GM18502 (cell line): Measurements from ENCODE around the gene PBX1.

Experiments used
- ATAC-seq: cut with Tn5 transposase; IDR thresholded peaks from one replicate; pipeline ENCODE4 v1.9.1; 2021; ENCODE audit warnings: mild to moderate bottlenecking; ENCODE audit not compliant: unreplicated experiment, poor library complexity

The PBX1 gene

DNA sequence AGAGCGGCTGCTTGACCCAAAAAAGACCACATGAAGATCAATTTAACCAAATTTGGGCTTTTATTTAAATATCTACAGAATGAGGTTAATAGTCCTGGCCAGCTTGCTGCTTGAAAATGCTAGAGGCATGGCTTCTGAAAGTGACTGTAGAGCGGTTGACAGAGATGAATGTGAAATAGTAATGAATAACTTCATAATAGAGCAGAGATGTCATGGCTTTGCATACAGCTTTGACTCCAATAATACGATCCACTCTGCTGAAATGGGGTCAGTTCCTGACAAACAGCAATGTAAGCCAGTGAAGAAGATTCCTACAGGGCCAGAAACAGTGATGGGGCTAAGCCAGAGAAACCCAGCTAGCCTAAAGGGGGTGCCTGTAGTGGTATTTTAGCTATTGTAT lies 183.8 kb downstream of the PBX1 start:
- ATAC-seq: no peak

DNA sequence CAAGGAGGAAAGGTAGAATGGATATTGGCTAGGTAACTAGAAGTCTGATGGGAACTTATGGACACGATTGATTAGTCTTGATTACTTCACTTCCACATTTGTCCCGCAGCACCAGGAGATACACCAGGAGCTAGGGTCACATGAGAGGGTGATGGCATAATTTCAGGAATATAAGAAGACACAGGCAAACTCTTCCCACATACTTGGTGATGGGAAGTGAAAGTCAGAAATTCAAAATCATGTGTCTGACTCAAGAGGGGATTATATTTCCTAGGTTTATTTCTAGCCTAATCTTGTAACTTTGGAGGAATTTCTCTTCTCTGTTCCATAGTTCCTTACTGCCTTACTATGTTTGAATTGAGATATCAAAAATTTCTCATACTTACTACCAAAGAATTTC lies 185.0 kb downstream of the PBX1 start:
- ATAC-seq: no peak

DNA sequence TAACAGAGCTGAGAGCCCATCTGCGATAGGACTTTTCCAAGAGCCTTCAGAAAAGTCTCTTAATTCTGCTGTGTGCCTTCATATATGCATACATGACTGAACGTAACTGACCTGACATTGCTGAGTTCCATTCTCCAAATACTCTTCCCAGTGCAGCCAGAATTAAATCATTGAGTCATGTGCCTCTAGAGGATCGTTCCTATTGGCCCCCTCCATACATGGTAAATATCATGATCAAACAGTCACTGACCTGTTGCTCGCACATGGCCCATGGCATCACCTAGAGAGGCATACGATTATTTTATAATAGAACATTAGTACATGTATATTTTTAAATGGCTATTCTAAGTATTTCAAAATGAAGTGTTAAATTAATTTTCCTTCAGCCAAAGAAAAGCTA lies 186.8 kb downstream of the PBX1 start:
- ATAC-seq: no peak

DNA sequence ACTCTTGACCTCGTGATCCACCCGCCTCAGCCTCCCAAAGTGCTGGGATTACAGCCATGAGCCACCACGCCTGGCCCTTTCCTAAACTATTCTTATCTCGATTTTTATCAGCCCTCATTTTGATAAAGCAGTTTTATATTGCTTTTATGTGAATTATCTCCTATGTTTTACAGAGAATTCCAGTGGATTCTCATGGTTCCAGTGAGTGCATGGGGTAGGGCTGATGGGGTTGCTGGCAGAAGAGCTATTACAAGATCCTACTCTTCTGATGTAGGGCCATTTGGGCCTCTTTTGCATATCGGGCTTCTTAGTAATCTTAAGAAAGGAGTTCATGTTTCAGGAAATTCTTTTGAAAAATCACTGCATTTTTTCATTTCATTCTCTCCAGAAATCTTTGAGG lies 187.6 kb downstream of the PBX1 start:
- no peak for ATAC-seq

DNA sequence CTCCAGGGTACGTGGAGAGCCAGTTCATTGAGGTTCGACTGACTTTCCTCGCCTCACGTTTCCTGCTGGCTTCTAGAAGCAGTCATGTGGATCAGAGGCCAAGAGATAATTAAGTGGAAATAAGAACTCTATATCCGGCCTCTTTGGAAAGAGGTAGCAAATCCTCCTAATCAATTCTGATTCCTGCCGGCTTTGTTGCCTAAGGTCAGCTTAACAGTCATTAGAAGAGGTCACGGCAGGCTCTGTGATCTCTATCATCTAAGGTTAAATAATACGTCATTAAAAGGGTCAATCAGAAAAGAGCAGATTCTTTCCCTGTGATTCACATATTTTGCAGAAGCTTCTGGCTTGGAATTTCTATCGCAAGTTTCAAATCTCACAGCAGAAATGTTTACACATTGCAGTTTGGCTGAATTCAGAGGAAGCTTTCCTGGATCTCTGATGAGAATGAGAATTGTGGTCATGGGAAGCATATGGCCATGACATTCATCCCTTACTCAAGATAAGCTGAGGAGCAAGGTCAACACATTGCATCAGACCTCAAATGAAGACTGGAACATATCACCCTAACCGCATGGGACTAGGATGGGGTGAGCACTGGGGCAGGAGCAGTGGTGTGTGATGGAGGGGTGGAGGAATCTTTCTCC lies 189.4 kb downstream of the PBX1 start:
- ATAC-seq: no peak

DNA sequence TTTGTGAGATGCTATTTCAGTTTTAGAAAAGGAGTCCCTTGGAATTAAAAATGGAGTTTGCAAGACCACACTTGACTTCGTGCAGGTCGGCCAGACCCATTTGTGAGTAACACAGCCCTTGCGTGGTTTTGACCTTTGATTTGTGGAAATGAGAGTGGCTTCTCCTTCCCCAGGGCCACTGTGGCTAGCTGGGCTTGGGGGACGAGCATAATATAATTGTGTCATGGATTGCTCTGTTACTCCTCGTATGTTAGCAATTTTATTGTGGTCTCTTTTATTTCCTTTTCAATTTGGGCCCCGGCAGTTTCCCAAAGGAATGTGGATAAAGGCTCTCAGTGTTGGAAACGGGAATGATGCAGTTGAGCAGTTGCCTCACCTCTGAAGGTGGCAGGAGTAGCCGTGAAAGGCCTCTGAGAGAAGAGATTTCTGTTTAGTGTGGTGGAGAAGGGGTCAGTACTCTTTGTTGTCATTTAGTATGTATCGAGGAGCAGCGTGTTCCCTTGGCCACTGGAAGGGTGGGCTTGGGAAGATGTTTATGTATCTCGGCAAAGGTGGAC lies 194.6 kb downstream of the PBX1 start:
- ATAC-seq: no peak

DNA sequence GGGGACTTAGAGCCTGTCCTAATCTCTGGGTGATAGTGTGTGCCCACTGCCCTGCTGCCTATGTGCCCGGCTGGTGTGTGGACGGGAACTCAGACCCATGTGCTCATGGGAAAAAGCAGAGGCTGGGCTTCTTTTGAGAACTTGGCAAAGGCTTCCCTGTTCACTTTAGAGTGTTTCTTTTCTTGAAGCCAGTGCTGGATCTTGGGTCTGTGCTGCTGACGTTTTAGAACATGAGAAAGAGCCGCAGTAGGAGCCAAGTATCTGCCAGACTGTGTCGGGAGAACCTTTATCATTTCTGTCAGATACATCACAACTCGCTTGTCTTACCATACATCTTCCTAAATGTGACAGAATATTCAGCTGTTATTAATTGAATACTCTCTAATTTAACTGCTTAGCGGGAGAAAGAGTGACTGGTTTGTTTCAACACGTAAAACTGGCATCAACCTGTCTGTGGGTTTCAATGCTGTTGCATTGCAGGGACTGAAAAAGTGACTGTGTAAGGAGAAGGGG lies 195.2 kb downstream of the PBX1 start:
- no peak for ATAC-seq

DNA sequence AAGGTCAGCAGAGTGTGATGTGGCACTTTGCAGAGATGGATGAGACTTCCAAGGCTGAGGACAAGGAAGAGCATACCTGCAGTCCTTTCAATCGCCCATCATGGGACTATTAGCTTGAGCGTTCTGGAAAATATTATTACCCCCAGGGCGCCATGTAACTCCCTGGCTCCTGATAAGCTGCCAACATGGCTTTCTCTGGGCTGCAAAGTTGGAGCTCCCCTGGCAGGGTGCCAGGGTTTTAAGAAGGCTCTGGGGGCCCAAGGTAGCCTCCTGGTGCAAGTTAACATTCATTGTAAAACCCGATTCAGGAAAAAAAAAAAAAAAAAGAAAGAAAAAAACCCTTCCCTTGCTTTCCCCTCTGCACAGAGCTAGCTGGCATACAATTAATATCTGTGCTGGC lies 196.7 kb downstream of the PBX1 start:
- ATAC-seq: no peak

DNA sequence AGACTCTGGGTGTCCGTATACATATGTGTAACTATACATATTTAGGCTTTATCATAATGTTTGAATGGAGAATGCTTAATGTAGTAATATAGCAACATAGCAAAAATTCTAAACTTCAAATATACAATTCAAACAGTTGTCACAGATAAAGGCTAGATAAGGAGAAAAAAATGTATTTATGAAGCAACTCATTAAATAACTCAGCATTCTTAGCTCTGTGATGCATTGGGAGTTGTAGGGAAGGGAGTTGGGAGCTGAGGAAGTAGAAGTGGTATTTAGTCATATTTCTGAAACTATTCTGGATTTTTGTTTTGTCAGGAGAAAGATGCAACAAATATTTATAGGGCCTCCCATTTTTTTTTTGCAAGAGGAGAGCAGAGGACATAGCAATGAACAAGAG lies 197.8 kb downstream of the PBX1 start:
- no peak for ATAC-seq

DNA sequence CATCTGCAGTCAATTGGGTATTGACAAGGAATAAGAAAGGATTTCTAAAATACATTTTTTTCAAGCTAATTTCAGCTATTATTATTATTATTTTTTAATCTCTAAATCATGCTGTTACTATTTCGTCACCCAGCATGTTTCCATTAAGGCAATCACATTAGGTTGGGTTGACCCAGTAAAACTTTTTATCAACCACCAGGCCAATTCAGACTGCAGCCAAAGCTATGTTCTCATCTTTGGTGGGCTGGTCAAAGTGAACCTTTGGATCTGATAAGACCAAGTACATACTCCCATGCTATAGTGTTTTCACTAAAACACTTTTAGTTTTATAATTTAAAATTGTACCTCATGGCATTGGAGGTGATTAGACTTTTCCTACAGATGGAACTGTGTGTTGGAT lies 198.6 kb downstream of the PBX1 start:
- no peak for ATAC-seq

DNA sequence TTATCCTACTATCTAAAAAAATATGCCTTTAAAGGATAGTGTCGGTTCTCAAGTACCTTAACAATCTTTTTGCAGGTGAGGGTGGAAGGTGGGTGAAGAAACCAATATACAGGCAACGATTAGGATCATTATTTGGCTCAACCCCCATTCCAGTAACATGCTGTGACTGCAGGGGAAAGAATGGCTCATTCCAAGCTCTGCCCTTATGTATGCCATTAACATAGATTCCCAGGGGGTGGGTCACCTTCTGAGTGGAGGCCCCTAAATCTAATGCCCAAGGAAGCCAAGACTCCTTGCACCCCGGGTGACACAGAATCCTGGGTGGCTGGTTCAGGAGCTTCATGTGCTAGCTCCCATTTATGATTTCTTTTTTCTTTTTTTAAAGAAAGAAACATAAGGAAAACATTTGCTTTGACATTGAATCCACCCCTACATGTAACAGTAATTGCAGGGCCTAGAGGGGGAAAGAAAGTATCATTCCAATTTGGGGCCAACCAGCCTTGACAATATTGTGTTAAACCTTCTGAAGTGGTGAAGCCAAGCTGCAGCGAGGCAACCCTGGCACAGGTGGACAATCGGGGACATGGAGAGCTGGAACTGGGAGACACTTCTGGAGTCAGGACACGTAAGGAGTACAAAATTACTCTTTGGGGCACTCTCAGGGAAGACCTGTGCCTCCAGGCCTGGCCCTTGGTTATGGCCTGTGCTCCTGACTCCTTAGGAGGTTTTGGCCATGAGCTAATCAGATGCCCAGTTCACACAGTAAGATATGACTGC lies 200.3 kb downstream of the PBX1 start:
- no peak for ATAC-seq

DNA sequence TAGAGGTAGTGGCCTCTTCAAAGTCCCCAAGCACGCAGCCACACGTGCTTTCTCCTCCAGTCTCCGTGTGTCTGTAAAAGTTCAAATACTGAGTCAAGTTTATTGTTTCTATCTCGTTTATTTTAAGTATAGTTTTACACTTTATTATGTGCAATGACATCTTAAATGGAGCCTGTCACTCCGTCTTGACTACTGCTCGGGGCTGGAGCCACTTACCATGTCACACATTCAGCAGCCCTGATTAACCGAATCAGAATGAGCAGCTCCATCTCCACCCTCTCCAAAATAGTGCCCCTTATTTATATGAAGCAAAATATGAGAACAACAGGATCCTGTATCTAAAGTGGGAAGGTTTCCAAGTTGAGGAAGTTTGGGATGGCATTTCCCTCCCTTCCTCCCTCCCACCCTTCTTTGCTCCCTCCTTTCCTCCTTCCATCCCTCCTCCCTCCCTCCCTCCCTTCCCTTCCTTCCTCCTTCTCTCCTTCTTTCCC lies 201.0 kb downstream of the PBX1 start:
- no peak for ATAC-seq

DNA sequence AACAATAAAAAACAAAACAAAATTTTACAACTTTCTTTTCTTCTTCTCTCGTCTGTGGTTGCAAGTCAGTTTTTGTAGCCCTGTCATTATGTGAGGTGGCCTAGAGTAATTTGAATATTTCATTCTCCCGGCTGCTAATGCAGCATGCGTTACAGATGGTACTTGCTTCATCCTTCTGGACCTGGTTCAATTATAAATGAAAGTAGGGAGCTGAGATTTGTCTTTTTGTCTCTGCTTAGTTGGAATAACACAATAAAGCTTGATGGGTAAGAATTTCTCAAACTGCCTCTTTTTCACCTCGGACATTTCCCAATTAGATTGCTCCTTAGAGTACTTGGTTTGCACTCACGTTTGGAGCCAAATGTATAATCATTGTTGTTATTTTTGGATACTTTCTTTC lies 201.6 kb downstream of the PBX1 start:
- ATAC-seq: no peak

DNA sequence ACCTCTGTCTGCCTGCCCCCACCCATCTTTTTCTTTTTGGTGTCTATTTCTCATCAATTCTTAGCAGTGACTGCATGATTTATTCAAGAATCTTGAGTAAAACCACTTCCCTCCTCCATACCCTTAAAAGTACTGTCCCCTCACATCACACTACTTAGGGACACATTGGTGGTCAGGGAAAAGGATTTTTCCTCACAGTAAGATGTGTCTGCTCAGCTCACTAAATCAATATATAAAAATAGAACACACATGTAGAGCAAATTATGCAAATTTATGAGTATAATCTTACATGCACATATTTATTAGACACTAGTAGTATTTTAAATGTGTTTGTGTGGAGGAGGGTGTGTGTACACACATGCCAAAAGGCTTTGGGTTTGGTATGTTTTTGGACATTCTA lies 202.0 kb downstream of the PBX1 start:
- ATAC-seq: no peak

DNA sequence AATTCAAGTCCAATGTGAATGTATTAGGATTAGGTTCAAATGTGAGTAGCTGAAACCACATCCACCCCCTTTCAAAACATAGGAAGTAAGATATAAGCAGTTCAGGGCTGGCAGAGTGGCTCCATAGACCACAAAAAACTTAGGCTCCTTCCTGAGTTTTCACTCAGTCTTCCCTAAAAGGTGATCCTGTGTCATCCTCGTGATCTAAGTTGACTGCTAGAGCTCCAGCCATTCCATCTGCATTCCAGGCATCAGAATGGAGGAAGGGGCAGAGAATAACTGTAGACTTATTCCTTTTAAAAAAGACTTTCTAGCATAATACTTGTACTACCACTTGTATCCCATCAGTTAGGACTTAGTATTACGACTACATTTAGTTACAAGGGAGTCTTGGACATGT lies 204.1 kb downstream of the PBX1 start:
- no peak for ATAC-seq

DNA sequence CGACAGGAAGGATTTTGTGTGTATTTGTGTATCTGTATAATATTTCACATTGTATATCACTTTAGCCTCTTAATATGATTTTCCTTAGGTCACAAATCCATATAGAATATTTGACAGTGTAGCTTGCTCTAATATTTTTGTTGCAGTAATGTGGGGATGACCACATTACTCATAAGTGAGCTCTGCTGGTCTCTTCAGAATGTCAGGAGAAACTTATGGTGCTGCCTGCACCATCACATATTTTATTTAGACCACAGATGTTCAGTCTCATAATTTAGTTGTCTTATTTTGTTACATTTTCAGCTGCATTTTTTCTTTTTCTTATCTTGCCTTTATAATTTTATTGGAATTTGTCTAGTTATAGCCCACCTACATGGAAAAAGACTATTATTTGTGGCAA lies 205.3 kb downstream of the PBX1 start:
- ATAC-seq: no peak

DNA sequence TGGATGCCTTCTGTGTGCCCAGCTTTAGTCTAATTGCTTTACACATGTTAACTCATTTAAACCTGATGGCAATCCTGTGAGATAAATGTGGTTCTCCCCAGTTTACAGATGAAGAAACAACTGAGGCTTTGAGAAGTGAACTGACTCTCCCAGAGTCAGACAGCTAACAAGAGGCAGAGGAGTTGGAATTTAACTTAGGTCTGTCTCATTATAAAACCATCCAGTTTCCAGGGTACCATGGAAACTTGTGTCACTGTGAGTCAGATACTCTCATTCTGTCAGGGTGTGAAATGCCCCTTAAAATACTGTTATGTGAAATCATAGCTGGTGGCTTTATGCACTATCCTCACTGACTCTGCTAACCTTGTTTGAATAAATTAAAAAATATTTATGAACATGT lies 206.6 kb downstream of the PBX1 start:
- no peak for ATAC-seq

DNA sequence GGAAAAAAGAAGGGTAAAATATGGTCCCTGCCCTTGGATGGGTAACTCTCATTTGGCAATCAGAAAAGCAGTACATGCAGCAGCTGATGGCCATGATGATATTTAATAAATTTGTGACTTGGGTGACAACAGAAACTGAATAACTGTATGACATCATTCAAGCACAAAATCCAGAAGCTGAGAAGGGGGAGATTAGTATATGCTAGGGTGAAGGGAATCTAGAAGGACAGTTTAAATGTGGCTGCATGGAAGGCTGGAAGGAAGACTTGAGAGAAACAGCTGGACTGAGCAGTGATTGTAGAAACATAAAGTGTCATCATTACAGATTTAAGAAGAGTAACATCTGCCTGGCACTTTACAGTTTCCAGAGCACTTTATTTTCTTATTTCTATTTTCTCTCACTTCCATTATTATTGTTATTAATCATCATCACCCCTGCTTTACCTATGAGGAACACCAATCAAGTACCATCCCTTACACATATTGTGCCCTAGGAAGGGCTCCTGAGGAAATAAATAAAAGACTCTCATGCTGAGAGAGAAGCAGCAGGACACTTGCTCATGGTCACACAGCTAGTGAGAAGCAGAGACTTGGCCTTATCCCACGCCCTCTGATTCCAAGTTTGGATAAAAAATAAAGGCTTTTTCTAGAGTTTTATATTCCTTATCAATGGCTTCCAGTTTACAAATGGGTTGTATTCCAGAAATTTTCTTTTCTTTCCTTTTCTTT lies 207.2 kb downstream of the PBX1 start:
- no peak for ATAC-seq

DNA sequence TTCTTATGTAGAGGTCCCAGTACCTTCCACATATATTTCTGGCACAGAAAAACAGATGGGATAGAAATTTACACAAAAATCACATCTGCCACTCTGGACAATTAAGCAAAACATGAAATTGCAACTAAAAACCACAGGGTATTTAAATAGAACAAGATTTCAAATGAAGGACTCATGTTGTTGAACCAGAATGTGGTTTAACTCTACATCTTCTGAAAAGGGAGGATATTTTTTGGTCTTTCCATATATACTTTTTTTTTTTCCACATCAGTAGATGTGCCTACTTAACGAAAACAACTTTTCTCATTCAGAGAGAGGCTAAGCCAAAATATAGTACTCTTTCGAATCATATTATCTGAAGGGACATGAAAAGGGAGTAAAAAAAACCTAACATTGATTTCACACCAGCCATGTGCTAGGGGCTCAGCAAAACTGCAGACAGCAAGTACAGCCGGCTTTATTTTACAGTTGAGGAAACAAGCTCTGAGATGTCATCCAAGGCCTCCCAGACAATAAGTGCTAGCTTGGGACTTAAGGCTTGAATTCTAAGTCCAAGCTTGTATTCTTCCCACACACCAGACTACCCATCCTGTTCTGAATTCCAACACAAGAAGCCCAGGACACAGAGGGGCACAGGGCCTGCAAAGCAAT lies 208.9 kb downstream of the PBX1 start:
- ATAC-seq: no peak

DNA sequence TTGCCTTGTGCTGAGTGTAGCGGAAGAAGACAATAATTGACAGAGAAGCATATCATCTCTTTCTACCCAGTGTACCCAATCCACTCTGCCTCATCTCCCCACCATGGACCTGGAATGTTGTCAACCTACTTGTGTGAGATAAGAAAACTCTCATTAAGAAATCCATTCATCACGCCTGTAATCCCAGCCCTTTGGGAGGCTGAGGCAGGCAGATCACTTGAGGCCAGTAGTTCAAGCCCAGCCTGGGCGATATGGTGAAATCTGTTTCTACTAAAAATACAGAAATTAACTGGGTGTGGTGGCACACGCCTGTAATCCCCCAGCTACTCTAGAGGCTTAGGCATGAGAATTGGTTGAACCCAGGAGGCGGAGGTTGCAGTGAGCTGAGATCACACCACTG lies 209.6 kb downstream of the PBX1 start:
- no peak for ATAC-seq
